Activated CD4-positive, alpha-beta T cell treated with anti-CD3 and anti-CD28 coated beads, Interleukin-2, Interleukin-6, amounts not matched to agents 100 ng/mL and 50 ng/mL, durations not matched to agents 16 hours and 8 hours (primary cell): Measurements from ENCODE around the gene MMP10.

ENCODE experiments used
- DNase-seq: peaks from one replicate; pipeline ENCODE4 v3.0.0-alpha.2; 2020

The MMP10 gene

DNA sequence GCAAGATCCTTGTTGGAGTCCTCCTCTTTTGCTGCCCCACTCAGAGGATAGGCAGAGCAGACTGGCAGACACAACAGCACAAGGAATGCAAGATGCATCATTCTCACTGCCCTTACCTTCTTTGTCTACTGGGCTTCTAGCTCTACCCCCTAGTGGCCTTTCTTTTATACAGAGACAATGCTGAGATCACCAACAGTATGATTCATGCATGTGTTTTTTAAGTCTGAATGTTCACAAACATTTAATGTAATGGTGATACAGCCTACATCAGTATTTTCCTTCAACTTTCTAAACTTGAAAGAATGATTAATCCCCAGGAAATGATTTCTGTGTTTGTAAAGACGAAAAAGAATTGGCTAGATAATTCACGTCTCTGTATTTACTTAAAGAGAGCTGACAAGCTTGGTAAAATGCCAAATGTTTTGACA lies at the start of gene MMP10:
Gene MMP10, minus strand, starts transcription at position 138 of the 428 bp plus-strand sequence. Its CDS starts 37 bp downstream, at position 101.
- peak; percentile 8 for DNase-seq

DNA sequence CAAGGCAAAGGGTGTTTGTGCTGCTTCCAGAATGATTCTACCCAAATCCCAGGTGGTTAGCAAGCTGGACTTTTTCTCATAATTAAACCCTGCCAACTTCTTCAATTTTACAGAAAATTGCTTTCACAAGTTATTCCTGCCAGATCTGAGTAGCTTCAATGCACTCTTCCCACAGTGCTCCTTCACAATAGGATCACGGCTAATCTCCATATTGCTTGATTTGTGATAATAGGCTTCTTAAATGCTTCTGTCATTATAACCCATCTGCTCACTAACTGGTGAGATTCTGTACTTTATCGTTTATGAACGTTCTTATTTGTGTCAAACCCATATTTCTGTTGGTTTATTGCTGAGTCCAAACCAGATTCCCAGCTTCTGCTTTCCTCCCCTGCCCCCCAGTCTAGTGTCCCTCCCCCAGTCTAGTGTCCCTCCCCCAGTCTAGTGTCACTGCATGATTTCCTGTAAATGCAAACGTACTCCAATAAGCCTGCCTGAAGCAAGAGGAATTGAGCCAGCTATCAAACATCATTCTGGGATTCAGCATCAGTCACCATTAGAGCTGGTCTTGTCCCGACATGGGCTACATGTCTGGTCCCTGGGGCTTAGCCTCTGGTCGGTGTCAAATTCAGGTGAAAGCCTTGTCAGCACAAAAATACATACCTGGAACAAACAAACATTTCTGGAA lies 49.0 kb upstream of the MMP10 start:
- no peak for DNase-seq

DNA sequence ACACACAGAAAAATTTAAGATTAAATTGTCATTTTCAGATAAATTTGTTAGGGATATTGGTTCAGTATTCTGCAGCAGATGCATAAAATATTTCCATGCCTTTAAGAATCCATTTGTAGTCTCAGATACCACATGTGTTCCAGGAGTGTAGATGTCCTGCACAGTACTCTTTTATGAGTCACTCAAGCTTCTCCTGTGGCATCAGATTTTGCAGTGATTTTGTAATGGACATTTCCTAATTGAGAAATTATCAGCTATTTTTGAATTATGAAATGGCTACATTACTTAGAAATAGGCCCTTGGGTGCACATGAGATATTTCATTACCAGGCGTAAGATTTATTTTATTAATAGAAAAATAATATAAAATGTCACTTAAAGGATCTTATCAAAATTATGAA lies 44.1 kb upstream of the MMP10 start:
- DNase-seq = no peak

DNA sequence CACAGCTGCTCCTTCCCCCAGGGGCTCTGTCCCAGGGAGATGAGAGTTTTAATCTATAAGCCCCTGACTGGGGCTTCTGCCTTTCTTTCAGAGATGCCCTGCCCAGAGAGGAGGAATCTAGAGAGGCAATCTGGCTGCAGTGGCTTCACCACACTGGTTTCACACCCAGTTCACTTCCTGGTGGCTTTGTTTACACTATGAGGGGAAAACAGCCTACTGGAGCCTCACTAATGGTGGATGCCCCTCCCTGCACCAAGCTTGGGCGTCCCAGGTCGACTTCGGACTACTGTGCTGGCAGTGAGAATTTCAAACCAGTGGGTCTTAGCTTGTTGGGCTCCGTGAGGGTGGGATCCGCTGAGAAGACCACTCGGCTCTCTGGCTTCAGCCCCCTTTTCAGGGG lies 39.1 kb upstream of the MMP10 start:
- no peak for DNase-seq

DNA sequence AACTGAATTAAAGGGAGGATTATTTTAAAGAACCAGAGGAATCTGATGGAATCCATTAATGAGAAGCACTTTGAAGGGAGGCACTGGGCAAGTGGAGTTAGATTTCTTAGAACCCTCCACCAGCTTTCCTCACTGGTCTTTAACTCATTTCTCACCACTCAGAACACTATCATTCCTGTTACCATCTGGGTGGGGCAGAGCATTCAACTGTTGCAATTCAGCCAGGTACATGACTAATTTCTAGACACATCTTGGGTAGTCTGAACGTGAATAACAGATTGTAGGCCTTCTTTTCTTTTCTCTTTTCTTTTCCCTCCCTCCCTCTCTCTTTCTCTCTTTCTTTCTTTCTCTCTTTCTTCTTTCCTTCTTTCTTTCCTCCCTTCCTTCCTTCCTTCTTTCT lies 33.1 kb upstream of the MMP10 start:
- no peak for DNase-seq

DNA sequence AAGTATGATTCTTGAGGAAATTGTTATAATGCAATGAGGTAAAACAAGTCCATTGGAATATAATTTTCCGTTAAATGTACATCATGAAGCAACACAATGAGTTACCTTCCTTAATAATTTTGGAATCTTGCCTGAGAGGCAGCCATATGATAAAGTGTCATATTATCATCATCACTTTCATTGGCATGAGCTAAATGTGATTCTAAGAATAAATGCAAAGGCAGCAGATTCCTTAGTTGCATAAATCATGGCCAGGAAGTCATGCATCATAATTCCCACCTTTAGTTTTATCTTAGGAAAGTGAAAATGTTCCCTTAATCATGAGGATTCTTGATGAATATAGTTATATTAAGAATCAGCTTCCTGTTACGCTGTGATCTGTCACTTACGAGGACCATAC lies 31.8 kb upstream of the MMP10 start:
- no peak for DNase-seq

DNA sequence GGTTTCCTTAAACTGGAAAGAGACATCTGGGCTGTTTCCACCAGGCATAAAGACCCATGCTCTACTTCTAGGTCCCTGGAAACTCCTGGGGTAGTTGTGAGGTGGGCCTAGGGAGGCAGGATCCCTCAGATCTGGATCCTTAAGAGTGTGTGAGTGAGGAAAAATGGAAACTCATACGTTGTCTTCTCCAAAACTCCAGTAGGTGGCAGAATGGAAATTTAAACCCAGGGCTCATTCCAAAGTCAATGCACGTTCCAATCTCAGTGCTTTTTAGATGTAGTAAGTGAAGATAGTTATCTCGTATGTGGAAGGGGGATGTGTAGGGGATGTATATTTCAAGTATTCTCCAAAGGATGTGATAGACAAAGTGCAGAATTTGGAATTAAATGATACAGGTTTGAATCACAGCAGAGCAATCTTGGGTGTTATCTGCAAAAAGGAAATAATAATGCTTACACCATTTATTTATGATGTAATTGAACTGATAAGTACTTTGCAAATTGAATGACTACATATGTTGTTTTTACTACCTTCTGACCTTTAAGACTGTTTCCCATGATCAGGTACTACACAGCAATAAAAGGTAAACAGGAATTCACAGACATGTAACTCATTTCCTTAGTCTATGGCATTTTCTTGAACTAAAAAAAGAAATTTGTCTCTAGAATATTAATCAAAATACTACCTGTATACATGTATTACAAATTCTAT lies 30.7 kb upstream of the MMP10 start:
- DNase-seq = no peak

DNA sequence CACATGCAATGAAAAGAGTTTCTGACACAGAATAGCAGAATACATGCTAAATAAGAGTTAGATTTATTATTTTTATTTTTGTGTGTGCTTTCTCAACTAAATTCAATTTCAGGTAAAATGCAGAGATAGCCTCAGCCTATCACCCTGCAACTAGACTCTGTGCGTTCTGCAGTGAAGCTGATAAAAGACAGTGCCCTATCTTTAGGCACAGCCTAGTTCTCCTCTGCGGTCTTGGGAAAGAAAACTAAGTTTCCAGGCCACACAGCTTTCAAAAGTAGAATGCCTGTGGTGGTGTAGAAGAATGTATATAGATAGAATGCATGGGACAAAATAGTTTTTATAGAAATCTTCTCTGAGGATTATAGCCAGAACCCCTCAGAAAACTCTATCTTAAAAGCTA lies 29.5 kb upstream of the MMP10 start:
- no peak for DNase-seq

DNA sequence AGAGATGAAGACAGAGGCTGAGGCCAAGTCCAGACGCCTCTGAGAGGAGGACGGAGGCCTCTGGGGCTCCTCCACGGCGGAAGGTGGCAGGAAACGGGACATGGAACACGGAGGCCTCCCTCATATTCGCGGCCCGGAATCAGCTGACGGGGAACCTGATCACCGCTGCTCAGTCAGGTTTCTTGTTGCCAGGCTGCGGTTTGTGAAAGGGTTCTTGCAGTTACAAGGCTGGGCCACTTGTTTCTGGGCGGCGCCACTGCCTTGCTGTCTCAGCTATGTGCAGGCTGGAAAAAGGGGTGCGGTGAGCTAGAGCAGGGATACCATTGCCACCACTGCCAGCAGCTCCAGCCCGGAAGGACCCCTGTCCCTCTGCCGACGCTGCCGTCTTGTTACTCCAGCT lies 27.5 kb upstream of the MMP10 start:
- peak; percentile 30 for DNase-seq

DNA sequence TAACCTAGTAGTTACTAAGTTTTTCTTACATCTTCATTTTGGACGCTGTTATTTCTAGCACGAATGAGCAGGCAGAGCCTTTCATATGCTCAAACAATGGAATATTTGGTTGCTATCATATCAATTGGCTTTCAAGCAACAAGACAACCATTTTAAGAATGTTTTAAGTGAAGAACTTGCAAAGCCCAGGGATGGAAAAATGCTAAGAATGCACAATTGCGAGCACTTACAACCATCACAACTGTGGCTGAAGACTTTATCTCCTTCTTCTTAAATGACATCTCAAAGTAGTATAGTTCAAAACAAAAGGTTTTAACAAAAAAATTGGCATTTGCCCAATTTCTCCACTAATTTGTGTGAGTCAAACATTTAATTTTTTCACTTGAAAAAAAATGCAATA lies 25.9 kb upstream of the MMP10 start:
- no peak for DNase-seq

DNA sequence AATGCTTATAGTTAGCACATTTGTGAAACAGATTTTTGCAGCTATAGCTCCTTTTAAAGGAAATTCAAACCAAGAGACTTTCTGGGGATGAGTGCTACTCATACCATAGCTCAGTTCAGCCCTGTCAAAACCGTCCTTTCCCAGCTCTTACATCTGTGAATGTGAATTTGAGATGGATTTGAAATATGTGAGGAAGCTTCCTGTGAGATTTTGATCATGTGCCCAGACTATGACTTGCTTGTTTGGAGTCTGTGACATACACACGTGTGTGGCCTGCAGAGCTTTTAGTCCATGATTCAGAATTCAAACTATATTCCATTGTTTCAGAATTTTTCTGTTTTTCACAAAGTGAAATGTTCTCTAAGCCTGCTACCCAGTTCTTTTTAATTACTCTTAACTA lies 21.9 kb upstream of the MMP10 start:
- no peak for DNase-seq

DNA sequence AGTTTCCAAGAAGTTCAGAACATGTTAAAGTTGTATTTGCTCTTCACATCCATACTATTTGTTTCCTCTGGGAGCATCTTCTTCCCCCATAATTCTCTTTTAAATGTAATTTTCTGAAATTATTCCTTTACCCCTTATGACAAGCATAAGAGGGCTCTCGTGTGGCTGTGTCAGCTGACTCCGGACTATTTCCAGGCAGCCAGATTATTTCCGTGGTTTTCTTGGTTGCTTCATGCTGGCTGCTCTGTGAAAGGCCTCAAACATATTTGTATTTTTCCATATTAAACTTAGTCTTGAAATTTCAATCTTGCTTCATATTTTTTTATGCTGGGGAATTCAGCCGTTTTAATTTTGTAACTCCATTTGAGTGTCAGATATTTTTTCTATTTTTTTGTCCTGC lies 20.3 kb upstream of the MMP10 start:
- DNase-seq = no peak

DNA sequence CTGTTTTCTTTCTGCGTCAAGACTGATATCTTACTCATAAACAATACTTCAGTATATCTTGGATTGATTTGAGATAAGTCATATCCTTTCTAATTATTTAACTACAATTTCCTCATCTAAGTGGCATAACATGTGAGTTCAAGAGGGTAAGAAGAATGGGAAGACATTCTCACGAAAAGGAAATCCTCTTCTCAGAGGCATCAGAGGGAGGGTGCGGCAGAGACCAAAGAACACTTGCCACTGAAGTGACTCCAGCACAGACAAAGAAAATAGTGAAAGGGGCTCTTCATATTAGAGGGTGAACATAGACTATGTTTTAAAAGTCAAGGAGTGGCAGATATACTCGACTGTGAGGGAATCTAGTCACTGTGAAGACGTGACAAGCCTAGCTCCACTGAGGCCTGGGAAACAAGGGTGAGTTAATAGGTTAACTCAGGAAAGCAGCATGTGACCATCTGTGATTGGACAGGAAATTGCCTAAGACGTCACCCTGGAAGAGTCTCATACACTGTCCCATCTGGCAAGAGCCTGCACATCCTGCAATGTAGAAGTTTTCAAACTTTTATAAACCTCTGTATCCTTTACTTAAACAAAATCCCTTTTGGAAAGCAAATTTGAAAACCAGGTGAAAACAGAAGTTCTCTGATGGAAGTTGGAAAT lies 19.4 kb upstream of the MMP10 start:
- no peak for DNase-seq

DNA sequence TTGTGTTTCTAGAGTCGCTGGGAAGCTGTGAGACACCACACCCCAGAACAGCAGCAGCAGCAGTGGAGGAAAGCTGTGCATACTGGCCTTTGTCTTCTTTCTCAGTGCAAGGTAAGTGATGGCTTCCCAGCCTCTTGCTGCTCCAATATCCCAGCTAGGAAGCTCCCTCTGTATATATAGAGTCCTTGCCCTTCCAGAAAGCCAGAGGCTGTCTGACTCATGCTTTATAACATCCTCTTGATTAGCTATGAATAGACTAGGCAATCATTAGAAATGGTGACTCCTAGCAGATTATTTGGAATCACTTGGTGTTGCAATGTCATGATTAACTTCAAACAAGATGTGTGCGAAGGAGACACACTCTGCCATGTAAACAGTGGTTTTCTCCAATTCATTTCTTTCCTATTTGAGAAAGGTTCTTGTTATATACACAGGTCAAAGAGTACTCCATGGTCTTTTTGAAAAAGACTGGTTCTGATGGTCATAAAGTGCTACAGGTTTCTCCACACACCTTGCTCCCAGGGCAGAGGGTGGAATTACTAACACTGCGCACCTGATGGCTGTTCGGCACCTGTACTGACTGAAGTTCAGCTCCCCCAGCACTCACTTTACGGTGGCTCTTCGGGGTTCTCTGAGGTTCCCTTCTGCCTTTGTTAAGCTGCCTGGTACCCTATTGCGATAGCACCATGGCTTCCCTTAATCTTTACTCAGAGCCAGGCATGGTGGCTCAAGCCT lies 17.8 kb upstream of the MMP10 start, which contains the start of gene MMP1:
Gene MMP1, minus strand, starts transcription at position 149 of the 735 bp plus-strand sequence. Its CDS starts 68 bp downstream, at position 81.
- DNase-seq = no peak

DNA sequence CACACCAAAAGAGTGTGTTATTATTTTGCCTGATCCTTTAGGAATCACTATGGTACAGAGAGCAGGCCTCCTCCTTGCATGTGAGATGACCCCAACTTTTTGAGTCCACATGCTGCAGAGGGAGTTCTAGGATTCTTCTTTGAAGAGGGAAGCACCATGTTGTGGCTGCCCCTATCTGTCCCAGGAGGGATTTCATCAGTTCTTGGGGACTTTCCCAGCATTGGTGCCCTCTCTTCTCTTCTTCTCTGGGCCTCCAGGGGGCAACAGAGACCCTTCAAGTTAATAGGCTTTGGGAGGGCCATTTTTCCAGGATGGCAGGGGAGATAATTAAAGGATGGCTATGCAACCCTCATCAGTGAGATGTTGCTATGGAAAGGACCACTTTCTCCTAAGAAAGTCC lies 14.0 kb upstream of the MMP10 start:
- peak; percentile 41 for DNase-seq

DNA sequence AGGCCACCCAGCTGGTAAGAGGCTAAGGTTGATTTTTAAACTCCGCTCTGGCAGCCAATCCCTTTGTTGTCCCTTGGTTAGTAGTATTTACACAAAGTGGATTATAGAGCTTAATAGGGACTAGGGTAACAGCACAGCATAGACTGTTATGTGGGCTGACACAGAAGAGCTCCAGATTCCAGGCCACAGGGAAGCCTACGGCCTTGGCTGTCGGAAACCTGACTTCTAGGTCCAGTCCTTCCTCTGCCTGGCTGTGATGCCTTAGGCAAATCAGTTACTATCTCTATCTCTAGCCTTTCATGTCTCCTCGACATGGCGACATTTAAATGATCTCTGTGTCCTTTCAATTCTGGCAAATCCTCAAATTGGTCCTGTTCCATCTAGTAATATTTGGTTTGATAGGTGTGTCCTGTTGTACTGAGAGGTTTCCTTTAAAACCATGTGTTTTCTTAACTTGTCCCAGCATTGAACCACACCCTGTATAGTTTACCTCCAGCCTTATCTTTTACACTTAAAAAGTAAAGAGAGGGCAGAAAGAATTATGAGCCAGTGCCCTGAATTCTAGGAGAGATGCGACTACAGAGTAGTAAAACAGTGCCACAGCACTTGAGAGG lies 13.4 kb upstream of the MMP10 start:
- no peak for DNase-seq

DNA sequence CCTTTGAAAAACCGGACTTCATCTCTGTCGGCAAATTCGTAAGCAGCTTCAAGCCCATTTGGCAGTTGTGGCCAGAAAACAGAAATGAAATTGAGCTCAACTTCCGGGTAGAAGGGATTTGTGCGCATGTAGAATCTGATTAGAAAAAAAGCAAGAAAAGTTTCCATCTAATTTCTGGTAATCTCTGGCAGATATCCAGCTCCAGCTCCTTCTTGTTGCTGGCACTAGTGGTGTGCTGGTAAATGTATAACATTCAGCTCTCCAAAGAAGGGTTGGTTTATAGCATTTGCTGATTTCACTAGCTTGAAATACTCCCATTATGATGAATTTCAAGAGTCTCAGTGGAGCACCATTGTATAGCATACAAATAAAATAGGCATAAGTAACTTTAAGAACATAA lies 12.2 kb upstream of the MMP10 start:
- DNase-seq = no peak

DNA sequence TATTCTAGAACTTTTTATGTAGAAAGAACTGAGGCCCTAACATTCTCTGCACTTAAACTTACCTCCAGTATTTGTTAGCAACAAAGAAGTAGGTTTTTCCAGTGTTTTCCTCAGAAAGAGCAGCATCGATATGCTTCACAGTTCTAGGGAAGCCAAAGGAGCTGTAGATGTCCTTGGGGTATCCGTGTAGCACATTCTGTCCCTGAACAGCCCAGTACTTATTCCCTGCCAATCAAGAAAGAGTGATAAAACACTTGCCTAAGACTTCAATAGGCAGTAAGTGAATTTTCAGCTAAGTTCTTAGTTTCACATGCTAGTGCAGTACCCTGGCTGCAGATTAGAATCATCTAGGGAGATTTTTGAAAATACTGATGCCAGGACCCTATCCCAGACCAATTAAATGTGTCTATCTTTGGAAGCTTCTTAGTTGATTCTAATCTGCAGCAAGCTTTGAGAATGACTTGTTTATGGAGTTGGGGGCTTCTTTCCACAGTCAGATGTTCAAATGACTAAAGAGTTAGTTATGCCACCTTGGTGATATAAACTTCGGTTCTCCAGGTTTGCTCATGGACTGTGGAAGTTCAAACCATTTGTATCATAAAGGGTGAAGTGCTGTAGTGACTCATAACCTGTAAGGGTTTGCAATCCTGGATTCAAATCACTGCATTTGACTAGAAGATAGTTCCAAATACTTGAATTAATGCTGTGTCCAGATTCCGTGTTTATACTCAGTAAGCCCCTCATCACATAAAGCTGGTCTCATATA lies 11.0 kb upstream of the MMP10 start:
- no peak for DNase-seq

DNA sequence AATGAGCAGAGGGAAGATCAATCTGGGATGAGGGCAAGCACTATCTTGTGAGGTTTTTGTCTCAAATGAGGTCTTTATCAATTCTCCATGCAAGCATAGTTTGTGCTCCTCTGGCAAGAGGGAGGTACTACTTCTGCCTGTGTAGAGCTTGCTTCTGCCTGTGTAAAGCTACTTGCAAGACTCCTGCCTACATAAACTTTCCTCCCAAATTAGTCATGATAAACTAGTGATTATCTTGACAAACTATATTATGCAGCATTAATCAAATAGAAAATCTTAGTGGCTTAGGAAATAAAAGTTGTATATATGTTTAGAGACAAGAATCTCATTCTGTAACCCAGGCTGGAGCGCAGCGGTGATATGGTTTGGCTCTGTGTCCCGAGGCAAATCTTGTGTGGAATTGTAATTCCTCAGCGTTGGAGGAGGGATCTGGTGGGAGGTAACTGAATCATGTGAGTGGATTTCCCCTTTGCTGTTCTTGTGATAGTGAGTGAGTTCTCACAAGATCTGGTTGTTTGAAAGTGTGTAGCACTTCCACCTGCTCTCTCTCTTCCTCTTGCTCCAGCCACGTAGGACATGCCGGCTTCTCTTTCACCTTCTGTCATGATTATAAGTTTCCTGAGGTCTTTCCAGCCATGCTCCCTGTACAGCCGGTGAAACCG lies 8.0 kb upstream of the MMP10 start:
- DNase-seq = no peak

DNA sequence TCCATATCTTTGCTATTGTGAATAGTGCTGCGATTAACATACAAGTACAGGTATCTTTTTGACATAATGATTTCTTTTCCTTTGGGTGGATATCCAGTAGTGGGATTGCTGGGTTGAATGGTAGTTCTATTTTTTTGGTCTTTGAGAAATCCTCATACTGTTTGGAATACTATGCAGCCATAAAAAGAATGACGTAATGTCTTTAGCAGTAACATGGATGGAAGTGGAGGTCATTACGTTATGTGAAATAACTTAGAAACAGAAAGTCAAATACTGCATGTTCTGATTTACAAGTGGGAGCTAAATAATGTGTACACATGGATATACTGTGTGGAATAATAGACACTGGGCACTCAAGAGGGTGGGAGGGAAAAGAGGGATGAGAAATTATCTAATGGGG lies 4.0 kb upstream of the MMP10 start:
- DNase-seq = no peak

DNA sequence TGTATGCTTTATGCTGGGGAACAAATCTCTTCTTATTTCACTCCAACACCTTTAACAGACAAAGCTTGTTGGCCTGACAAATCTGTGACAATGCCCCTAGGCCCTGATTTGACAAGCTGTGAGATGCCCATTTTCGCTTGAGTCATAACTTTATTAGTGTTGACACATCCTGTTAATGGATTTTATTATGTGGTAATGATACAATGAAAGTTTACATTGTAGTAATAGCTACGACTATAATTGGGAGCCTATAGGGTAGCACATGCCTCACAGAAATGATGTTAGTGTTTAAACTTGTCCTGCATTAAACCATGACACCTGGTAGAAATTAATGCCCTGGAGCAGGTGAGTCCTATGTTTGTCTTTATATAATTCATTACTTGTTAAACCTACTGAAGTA lies 3.3 kb upstream of the MMP10 start:
- no peak for DNase-seq

DNA sequence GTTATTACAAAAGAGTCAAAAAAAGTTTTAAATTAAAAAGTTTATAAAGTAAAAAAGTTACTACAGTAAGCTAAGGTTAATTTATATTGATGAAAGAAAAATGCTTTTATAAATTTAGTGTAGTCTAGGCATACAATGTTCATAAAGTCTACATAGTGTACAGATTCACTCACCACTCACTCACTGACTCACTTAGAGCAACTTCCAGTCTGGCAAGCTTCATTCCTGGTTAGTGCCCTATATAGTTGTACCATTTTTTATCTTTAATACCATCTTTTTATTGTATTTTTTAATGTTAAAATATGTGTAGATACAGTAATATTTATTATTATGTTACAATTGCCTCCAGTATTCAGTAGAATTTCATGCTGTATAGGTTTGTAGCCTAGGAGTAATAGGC lies 2.6 kb upstream of the MMP10 start:
- no peak for DNase-seq
